SK-N-SH (cell line): ENCODE measurements around the gene CTSA.

Experiments
- CTCF ChIP-seq: fragments of 200-600 bp; sonication (generic); IDR thresholded peaks from 2 replicates; pipeline ENCODE4 v1.6.1; 2017; ENCODE audit warnings: antibody characterized with exemption, mild to moderate bottlenecking, moderate library complexity
- FOXM1 ChIP-seq: IDR thresholded peaks from 2 replicates; pipeline ENCODE4 v1.4.0; 2012; ENCODE audit warnings: low read depth, mild to moderate bottlenecking
- JUND ChIP-seq: IDR thresholded peaks from 2 replicates; pipeline ENCODE4 v1.4.0; 2012
- RAD21 ChIP-seq: IDR thresholded peaks from 2 replicates; pipeline ENCODE4 v1.6.1; 2012; ENCODE audit warnings: mild to moderate bottlenecking, low read length
- TAF1 ChIP-seq: IDR thresholded peaks from 2 replicates; pipeline ENCODE4 v1.6.1; 2012; ENCODE audit warnings: low read depth, mild to moderate bottlenecking, low read length, moderate library complexity, borderline replicate concordance

- no peak for TF ChIP-seq TAF1
- TF ChIP-seq FOXM1, result no peak
- no peak for TF ChIP-seq CTCF
- no peak for TF ChIP-seq JUND
- TF ChIP-seq RAD21, result no peak
Measured at GRCh38 chr20:45920462-45921336, 29.6 kb downstream of the CTSA start.
